HG03457 (cell line): ENCODE data around the gene TUBGCP6.

ENCODE experiments used
- ATAC-seq: cut with Tn5 transposase; IDR thresholded peaks from one replicate; pipeline ENCODE4 v1.9.1; 2021; ENCODE audit warnings: moderate number of reproducible peaks; ENCODE audit not compliant: unreplicated experiment

Gene TUBGCP6

GRCh38 chr22:50244420-50245213 lies at the start of gene TUBGCP6:
TUBGCP6 (minus strand) TSS chr22:50245023; CDS start chr22:50244459, 564 bp downstream.
- peak; percentile 63 for ATAC-seq

- ATAC-seq = no peak
Measured at GRCh38 chr22:50294319-50294656, 49.5 kb upstream of the TUBGCP6 start.

- no peak for ATAC-seq
Measured at GRCh38 chr22:50293441-50294318, 48.9 kb upstream of the TUBGCP6 start.

- ATAC-seq = no peak
Measured at GRCh38 chr22:50292643-50293440, 48.0 kb upstream of the TUBGCP6 start.

- ATAC-seq = no peak
Measured at GRCh38 chr22:50289942-50290630, 45.3 kb upstream of the TUBGCP6 start.

GRCh38 chr22:50289151-50289941 lies 44.5 kb upstream of the TUBGCP6 start:
- ATAC-seq = no peak

- no peak for ATAC-seq
Measured at GRCh38 chr22:50287731-50288130, 42.9 kb upstream of the TUBGCP6 start.

- ATAC-seq = no peak
Measured at GRCh38 chr22:50286701-50287318, 42.0 kb upstream of the TUBGCP6 start.

GRCh38 chr22:50286275-50286674 lies 41.5 kb upstream of the TUBGCP6 start:
- ATAC-seq = no peak

- no peak for ATAC-seq
Measured at GRCh38 chr22:50285568-50286229, 40.9 kb upstream of the TUBGCP6 start.

- ATAC-seq = no peak
Measured at GRCh38 chr22:50284479-50284878, 39.7 kb upstream of the TUBGCP6 start.

GRCh38 chr22:50283821-50284220 lies 39.0 kb upstream of the TUBGCP6 start:
- ATAC-seq = no peak

GRCh38 chr22:50282361-50283155 lies 37.7 kb upstream of the TUBGCP6 start:
- ATAC-seq = no peak

- ATAC-seq = no peak
Measured at GRCh38 chr22:50281957-50282356, 37.1 kb upstream of the TUBGCP6 start.

GRCh38 chr22:50281384-50281760 lies 36.5 kb upstream of the TUBGCP6 start:
- no peak for ATAC-seq

GRCh38 chr22:50280708-50281383 lies 36.0 kb upstream of the TUBGCP6 start:
- no peak for ATAC-seq

- no peak for ATAC-seq
Measured at GRCh38 chr22:50280022-50280707, 35.3 kb upstream of the TUBGCP6 start.
